K562 (cell line): Measurements from ENCODE around the gene ATP2A1. TPM values are rescaled to one million over a fixed set of nuclear protein-coding genes. Genes with fewer than 3 reads are reported as not detected.
"Not testable (repeated sequence)": the region's sequence is repeated elsewhere in the genome, so short reads cannot be mapped to it uniquely, and the experiment has no call there.

ENCODE experiments used
- ATAC-seq: fragments of 200-7000 bp; cut with Tn5 transposase; 3 replicates; pipeline ENCODE4 v1.9.1; 2020; ENCODE audit warnings: moderate library complexity
- BruUV-seq: library from RNA; stranded (reverse); fragments of 400-500 nt; replicated peaks from 2 replicates; lab custom pipeline; 2021; lab: Mats Ljungman, UMichigan
- CTCF ChIA-PET: fragments of 300-600 bp; formaldehyde crosslinking; extraction: SDS; loops from one replicate; lab custom pipeline; 2021; ENCODE audit warnings: low intra/inter-chr PET ratio; lab: Yijun Ruan, JAX
- POLR2A ChIA-PET: fragments of 300-600, 350-650 bp; sonication (Branson Sonifier 250); formaldehyde crosslinking; extraction: SDS; loops from one replicate; lab custom pipeline; 2021; ENCODE audit warnings: antibody characterized with exemption, inconsistent platforms; lab: Yijun Ruan, JAX
- DNase-seq, 4 experiments: peaks; one replicate each; pipeline versions ENCODE4 v3.0.0 to v3.0.0-alpha.2; 2011 to 2018; ENCODE audit warnings: low spot score in 3 of 4, mixed read lengths in 3 of 4; ENCODE audit errors: extremely low read depth in 1 of 4
- FAIRE-seq: peaks from 2 replicates; lab custom pipeline; 2011; peaks lifted over from hg19 to GRCh38; lab: Jason Lieb, UNC
- H2AFZ ChIP-seq: 2 replicates; pipeline ENCODE4 v1.6.0; 2011; ENCODE audit warnings: low read depth, low read length, control low read depth, inconsistent platforms
- H3K27ac ChIP-seq: fragments of 200-600 bp; 3 replicates; pipeline ENCODE4 v1.8.0; 2011; ENCODE audit warnings: low read depth, mild to moderate bottlenecking, control low read depth, inconsistent platforms, low read length, moderate library complexity, mixed read lengths; ENCODE audit errors: extremely low read depth
- H3K27me3 ChIP-seq, 2 experiments: fragments of 300-600 bp in 1 of 2; 2 replicates in 1 of 2; 3 replicates in 1 of 2; pipeline versions ENCODE4 v1.6.0 to v1.8.0; 2011; ENCODE audit warnings: inconsistent platforms in 2 of 2, low read length in 2 of 2, mild to moderate bottlenecking in 1 of 2, mixed read lengths in 1 of 2, moderate library complexity in 1 of 2; ENCODE audit not compliant: control insufficient read depth in 2 of 2, insufficient read depth in 2 of 2
- H3K36me3 ChIP-seq: fragments of 300-600 bp; 3 replicates; pipeline ENCODE4 v1.8.0; 2011; ENCODE audit warnings: mild to moderate bottlenecking, low read length, inconsistent platforms; ENCODE audit not compliant: control insufficient read depth, insufficient read depth
- H3K4me1 ChIP-seq, 2 experiments: fragments of 200-600 bp in 1 of 2; replicated peaks in 1 of 2; 2 replicates in 1 of 2; 3 replicates in 1 of 2; pipeline versions ENCODE4 v1.5.1 to v1.8.0; 2011; ENCODE audit warnings: inconsistent platforms in 2 of 2, low read length in 2 of 2, mild to moderate bottlenecking in 1 of 2, mixed read lengths in 1 of 2, moderate library complexity in 1 of 2; ENCODE audit not compliant: control insufficient read depth in 2 of 2, insufficient read depth in 2 of 2
- H3K4me2 ChIP-seq: 2 replicates; pipeline ENCODE4 v1.6.1; 2011; ENCODE audit warnings: low read length, control low read depth, inconsistent platforms, mixed read lengths; ENCODE audit not compliant: insufficient read depth
- H3K4me3 ChIP-seq: fragments of 200-600 bp; sonication (generic), shearing (Covaris generic); 2 replicates; pipeline ENCODE4 v1.5.1; 2016; ENCODE audit warnings: control low read depth, inconsistent platforms
- H3K79me2 ChIP-seq: fragments of 200-600 bp; 3 replicates; pipeline ENCODE4 v1.8.0; 2011; ENCODE audit warnings: low read length, inconsistent platforms; ENCODE audit not compliant: control insufficient read depth, insufficient read depth
- H3K9ac ChIP-seq, 2 experiments: 2 replicates each; pipeline versions ENCODE4 v1.6.0 to v1.6.1; 2011; ENCODE audit warnings: low read depth in 2 of 2, low read length in 2 of 2, control low read depth in 1 of 2, inconsistent platforms in 1 of 2, mild to moderate bottlenecking in 1 of 2, mixed read lengths in 1 of 2; ENCODE audit not compliant: insufficient read depth in 1 of 2
- H3K9me1 ChIP-seq: one replicate; pipeline ENCODE4 v1.6.0; 2011; ENCODE audit warnings: inconsistent platforms, mild to moderate bottlenecking, low read length, moderate library complexity; ENCODE audit not compliant: control insufficient read depth, insufficient read depth
- H3K9me3 ChIP-seq: replicated peaks from 2 replicates; pipeline ENCODE4 v1.5.1; 2011; ENCODE audit warnings: low read depth, low read length, inconsistent platforms; ENCODE audit not compliant: control insufficient read depth, insufficient read depth
- H4K20me1 ChIP-seq: replicated peaks from 2 replicates; pipeline ENCODE4 v1.6.1; 2011; ENCODE audit warnings: low read length, inconsistent platforms, mixed read lengths; ENCODE audit not compliant: control insufficient read depth, insufficient read depth
- GTF2A2 ChIP-seq: IDR thresholded peaks from 2 replicates; pipeline ENCODE4 v1.6.1; 2016; ENCODE audit warnings: mild to moderate bottlenecking, missing genetic modification characterization, missing compliant biosample characterization
- GTF2E2 ChIP-seq: fragments of 200-800 bp; sonication (Bioruptor generic); IDR thresholded peaks from 2 replicates; pipeline ENCODE4 v1.6.1; 2016; ENCODE audit warnings: missing genetic modification characterization, missing compliant biosample characterization
- RBM25 ChIP-seq: fragments of 200-400 bp; formaldehyde crosslinking; IDR thresholded peaks from 2 replicates; pipeline ENCODE4 v1.6.1; 2018; ENCODE audit warnings: low read length, low read depth, moderate library complexity; ENCODE audit not compliant: severe bottlenecking
- SAP30 ChIP-seq: fragments of 200-600 bp; sonication (generic); IDR thresholded peaks from 2 replicates; pipeline ENCODE4 v1.6.1; 2012; ENCODE audit warnings: borderline replicate concordance, low read depth, mild to moderate bottlenecking, moderate library complexity, low read length, control low read depth, inconsistent platforms; ENCODE audit not compliant: insufficient read depth, poor library complexity, severe bottlenecking
- ZBTB12 ChIP-seq: fragments of 250-450 bp; sonication (Bioruptor Pico); IDR thresholded peaks from 2 replicates; pipeline ENCODE4 v1.4.0; 2020
- ZNF146 ChIP-seq: IDR thresholded peaks from one replicate; pipeline ENCODE4 v1.6.1; 2018; ENCODE audit warnings: missing compliant biosample characterization; ENCODE audit not compliant: unreplicated experiment
- WGBS: fragments of 100-300 bp; shearing (Covaris generic); methylation state at CpG from one replicate; pipeline ENCODE4 v1.1.6; 2016; ENCODE audit warnings: low coverage, mixed read lengths; ENCODE audit not compliant: insufficient coverage; ENCODE audit errors: missing lambda C conversion rate; 5-methylcytosine and 5-hydroxymethylcytosine counted together
- in situ Hi-C: fragments of 300-500 bp; cut with MboI; formaldehyde crosslinking; loops from 4 replicates; pipeline ENCODE4 v1.15.0; 2018; ENCODE audit warnings: inconsistent platforms, mixed read lengths
- intact Hi-C: fragments of 100-400 bp; cut with micrococcal nuclease; formaldehyde crosslinking; loops from 2 replicates; pipeline ENCODE4 v1.14.2; 2022
- polyA plus RNA-seq, 8 experiments: library from polyadenylated mRNA; depleted of rRNA in 4 of 8; stranded (reverse) in 5 of 8; unstranded in 3 of 8; fragments of >200 nt; fragmentation: Nextera tagmentation in 2 of 8; fragmentation: Illumina TruSeq in 1 of 8; extraction: Ambion mirVana in 2 of 8; extraction: Trizol in 1 of 8; gene quantifications; 2 replicates each; pipeline versions ENCODE4 v1.2.1 to v1.2.3, GENCODE V29; 2011 to 2014; ENCODE audit warnings: inconsistent platforms in 1 of 8, missing spikeins in 1 of 8
- total RNA-seq, 7 experiments: library from RNA; depleted of rRNA in 6 of 7; stranded (reverse); fragments of >200 nt in 6 of 7; fragmentation: Illumina TruSeq in 2 of 7; extraction: Trizol in 2 of 7; gene quantifications; 2 replicates each; pipeline versions ENCODE4 v1.2.1 to v1.2.3, GENCODE V29; 2011 to 2021; ENCODE audit warnings: low replicate concordance in 1 of 7

ATP2A1 gene
- total and polyA plus RNA-seq, 9 of the 15 experiments (the other 6 are each of a cell fraction or from before 2014, with no cell fraction given): 0.25 to 2.6 (median 0.65) TPM

GRCh38 chr16:28926284-28926683 lies 48.0 kb downstream of the ATP2A1 start:
- H3K79me2 ChIP-seq, DNase-seq, H2AFZ ChIP-seq, H3K9me3 ChIP-seq, BruUV-seq, H3K27ac ChIP-seq, H4K20me1 ChIP-seq, H3K27me3 ChIP-seq, FAIRE-seq, ATAC-seq, intact Hi-C loops, H3K9me1 ChIP-seq, H3K9ac ChIP-seq, H3K36me3 ChIP-seq: not testable (repeated sequence)
- CTCF ChIA-PET: interaction anchor here (0.6 kb wide), 1 partner anchor 316 kb away, joined by 5 read pairs; the partner anchor contains the start of gene SULT1A1
- in situ Hi-C loops: loop anchor here (25.0 kb wide), 1 partner anchor 489 kb away; no protein-coding TSS in a partner anchor
- POLR2A ChIA-PET: interaction anchor here (1.1 to 1.7 kb wide), 2 partner anchors 16 to 19 kb away, joined by 3 to 4 read pairs; no protein-coding TSS in a partner anchor
- Histone ChIP-seq H3K4me3 (peak overlapping the region; percentile 100), H3K4me2 (0 out of 2 replicates have a peak overlapping the region, but pooled peaks have one; percentile 86), H3K4me1 (peaks cover 9 to 15% of the 10 kb centered on the region in 2 experiments)
- peak; percentile 96 for TF ChIP-seq ZNF146
- 0 out of 2 replicates have a peak, but pooled peaks have one; percentile 0 for TF ChIP-seq GTF2E2
- peak; percentile 32 for TF ChIP-seq RBM25
- TF ChIP-seq GTF2A2 (tag): peak; percentile 27; the same call in 1 of the 2 replicates
- 5% methylated on average over 2 of the region's 2 CpGs for WGBS

GRCh38 chr16:28927815-28928214 lies 49.5 kb downstream of the ATP2A1 start:
- in situ Hi-C loops: loop anchor here (25.0 kb wide), 1 partner anchor 491 kb away; no protein-coding TSS in a partner anchor
- no peaks in the 10 kb centered on the region for H3K79me2 ChIP-seq
- ChIA-PET CTCF (no interaction called here), POLR2A (interaction anchor here (1.2 kb wide), 1 partner anchor 63 kb away, joined by 3 read pairs; no protein-coding TSS in a partner anchor)
- no peak for ATAC-seq
- H3K4me1 ChIP-seq: peaks cover 9 to 24% of the 10 kb centered on the region in 2 experiments
- no TSS peak for BruUV-seq
- no peaks in the 10 kb centered on the region for H3K9me3 ChIP-seq
- no peaks in the 10 kb centered on the region for H4K20me1 ChIP-seq
- H3K36me3 ChIP-seq: no peaks in the 10 kb centered on the region
- no peak overlapping the region for H3K4me2 ChIP-seq
- H2AFZ ChIP-seq: no peak overlapping the region
- no peak overlapping the region for H3K9ac ChIP-seq
- 22% methylated on average over 1 of the region's 1 CpG for WGBS
- H3K27me3 ChIP-seq: no peaks in the 10 kb centered on the region
- no peak overlapping the region for H3K27ac ChIP-seq
- intact Hi-C loops: no loop called here
- no peak for DNase-seq
- peaks cover 5% of the 10 kb centered on the region for H3K9me1 ChIP-seq
- peak; percentile 37 for FAIRE-seq
- H3K4me3 ChIP-seq: no peak overlapping the region
- TF ChIP-seq SAP30 (no peak), ZBTB12 (CRISPR knock-in tag) (no peak)
